K562 (cell line): ENCODE results near the gene BTBD3. TPM values are rescaled to one million over a fixed set of nuclear protein-coding genes. Genes with fewer than 3 reads are reported as not detected.
A peak's percentile ranks its signal among the peaks of the same experiment; 100 is the strongest.

Source experiments
- ATAC-seq: fragments of 200-7000 bp; cut with Tn5 transposase; 3 replicates; pipeline ENCODE4 v1.9.1; 2020; ENCODE audit warnings: moderate library complexity
- BruUV-seq: library from RNA; stranded (reverse); fragments of 400-500 nt; replicated peaks from 2 replicates; lab custom pipeline; 2021; lab: Mats Ljungman, UMichigan
- CTCF ChIA-PET: fragments of 300-600 bp; formaldehyde crosslinking; extraction: SDS; loops from one replicate; lab custom pipeline; 2021; ENCODE audit warnings: low intra/inter-chr PET ratio; lab: Yijun Ruan, JAX
- POLR2A ChIA-PET: fragments of 300-600, 350-650 bp; sonication (Branson Sonifier 250); formaldehyde crosslinking; extraction: SDS; loops from one replicate; lab custom pipeline; 2021; ENCODE audit warnings: antibody characterized with exemption, inconsistent platforms; lab: Yijun Ruan, JAX
- DNase-seq, 4 experiments: peaks; one replicate each; pipeline versions ENCODE4 v3.0.0 to v3.0.0-alpha.2; 2011 to 2018; ENCODE audit warnings: low spot score in 3 of 4, mixed read lengths in 3 of 4; ENCODE audit errors: extremely low read depth in 1 of 4
- FAIRE-seq: peaks from 2 replicates; lab custom pipeline; 2011; peaks lifted over from hg19 to GRCh38; lab: Jason Lieb, UNC
- H2AFZ ChIP-seq: 2 replicates; pipeline ENCODE4 v1.6.0; 2011; ENCODE audit warnings: low read depth, low read length, control low read depth, inconsistent platforms
- H3K27ac ChIP-seq: fragments of 200-600 bp; 3 replicates; pipeline ENCODE4 v1.8.0; 2011; ENCODE audit warnings: low read depth, mild to moderate bottlenecking, control low read depth, inconsistent platforms, low read length, moderate library complexity, mixed read lengths; ENCODE audit errors: extremely low read depth
- H3K27me3 ChIP-seq, 2 experiments: fragments of 300-600 bp in 1 of 2; 2 replicates in 1 of 2; 3 replicates in 1 of 2; pipeline versions ENCODE4 v1.6.0 to v1.8.0; 2011; ENCODE audit warnings: inconsistent platforms in 2 of 2, low read length in 2 of 2, mild to moderate bottlenecking in 1 of 2, mixed read lengths in 1 of 2, moderate library complexity in 1 of 2; ENCODE audit not compliant: control insufficient read depth in 2 of 2, insufficient read depth in 2 of 2
- H3K36me3 ChIP-seq: fragments of 300-600 bp; 3 replicates; pipeline ENCODE4 v1.8.0; 2011; ENCODE audit warnings: mild to moderate bottlenecking, low read length, inconsistent platforms; ENCODE audit not compliant: control insufficient read depth, insufficient read depth
- H3K4me1 ChIP-seq, 2 experiments: fragments of 200-600 bp in 1 of 2; replicated peaks in 1 of 2; 2 replicates in 1 of 2; 3 replicates in 1 of 2; pipeline versions ENCODE4 v1.5.1 to v1.8.0; 2011; ENCODE audit warnings: inconsistent platforms in 2 of 2, low read length in 2 of 2, mild to moderate bottlenecking in 1 of 2, mixed read lengths in 1 of 2, moderate library complexity in 1 of 2; ENCODE audit not compliant: control insufficient read depth in 2 of 2, insufficient read depth in 2 of 2
- H3K4me2 ChIP-seq: 2 replicates; pipeline ENCODE4 v1.6.1; 2011; ENCODE audit warnings: low read length, control low read depth, inconsistent platforms, mixed read lengths; ENCODE audit not compliant: insufficient read depth
- H3K4me3 ChIP-seq: fragments of 200-600 bp; sonication (generic), shearing (Covaris generic); 2 replicates; pipeline ENCODE4 v1.5.1; 2016; ENCODE audit warnings: control low read depth, inconsistent platforms
- H3K79me2 ChIP-seq: fragments of 200-600 bp; 3 replicates; pipeline ENCODE4 v1.8.0; 2011; ENCODE audit warnings: low read length, inconsistent platforms; ENCODE audit not compliant: control insufficient read depth, insufficient read depth
- H3K9ac ChIP-seq, 2 experiments: 2 replicates each; pipeline versions ENCODE4 v1.6.0 to v1.6.1; 2011; ENCODE audit warnings: low read depth in 2 of 2, low read length in 2 of 2, control low read depth in 1 of 2, inconsistent platforms in 1 of 2, mild to moderate bottlenecking in 1 of 2, mixed read lengths in 1 of 2; ENCODE audit not compliant: insufficient read depth in 1 of 2
- H3K9me1 ChIP-seq: one replicate; pipeline ENCODE4 v1.6.0; 2011; ENCODE audit warnings: inconsistent platforms, mild to moderate bottlenecking, low read length, moderate library complexity; ENCODE audit not compliant: control insufficient read depth, insufficient read depth
- H3K9me3 ChIP-seq: replicated peaks from 2 replicates; pipeline ENCODE4 v1.5.1; 2011; ENCODE audit warnings: low read depth, low read length, inconsistent platforms; ENCODE audit not compliant: control insufficient read depth, insufficient read depth
- H4K20me1 ChIP-seq: replicated peaks from 2 replicates; pipeline ENCODE4 v1.6.1; 2011; ENCODE audit warnings: low read length, inconsistent platforms, mixed read lengths; ENCODE audit not compliant: control insufficient read depth, insufficient read depth
- KDM1A ChIP-seq, 2 experiments: fragments of 450-650 bp; IDR thresholded peaks; 2 replicates each; pipeline ENCODE4 v1.6.1; 2016; ENCODE audit warnings: mild to moderate bottlenecking in 2 of 2
- PRPF4 ChIP-seq: fragments of 200-400 bp; formaldehyde crosslinking; IDR thresholded peaks from one replicate; pipeline ENCODE4 v1.6.1; 2017; ENCODE audit warnings: low read length, low read depth, mild to moderate bottlenecking; ENCODE audit not compliant: insufficient read depth, poor library complexity, severe bottlenecking
- SP2 ChIP-seq: IDR thresholded peaks from 2 replicates; pipeline ENCODE4 v1.6.1; 2011; ENCODE audit warnings: mild to moderate bottlenecking, low read depth, low read length, moderate library complexity; ENCODE audit not compliant: poor library complexity, severe bottlenecking; ENCODE audit errors: extremely low read depth
- ZNF134 ChIP-seq: fragments of 250-450 bp; sonication (Bioruptor Pico); conservative IDR thresholded peaks from 2 replicates; pipeline ENCODE4 v1.4.0; 2020
- ZNF174 ChIP-seq: fragments of 250-450 bp; sonication (Bioruptor Pico); IDR thresholded peaks from 2 replicates; pipeline ENCODE4 v1.4.0; 2020; ENCODE audit warnings: mild to moderate bottlenecking
- ZNF263 ChIP-seq: sonication (generic); formaldehyde crosslinking; IDR thresholded peaks from 2 replicates; pipeline ENCODE4 v1.8.0; 2022; ENCODE audit warnings: mild to moderate bottlenecking, missing genetic modification reagents, borderline replicate concordance
- ZNF589 ChIP-seq: fragments of 200-800 bp; sonication (Bioruptor generic); IDR thresholded peaks from 2 replicates; pipeline ENCODE4 v1.6.1; 2016; ENCODE audit warnings: low read depth, missing genetic modification characterization, missing compliant biosample characterization
- WGBS: fragments of 100-300 bp; shearing (Covaris generic); methylation state at CpG from one replicate; pipeline ENCODE4 v1.1.6; 2016; ENCODE audit warnings: low coverage, mixed read lengths; ENCODE audit not compliant: insufficient coverage; ENCODE audit errors: missing lambda C conversion rate; 5-methylcytosine and 5-hydroxymethylcytosine counted together
- in situ Hi-C: fragments of 300-500 bp; cut with MboI; formaldehyde crosslinking; loops from 4 replicates; pipeline ENCODE4 v1.15.0; 2018; ENCODE audit warnings: inconsistent platforms, mixed read lengths
- intact Hi-C: fragments of 100-400 bp; cut with micrococcal nuclease; formaldehyde crosslinking; loops from 2 replicates; pipeline ENCODE4 v1.14.2; 2022
- polyA plus RNA-seq, 8 experiments: library from polyadenylated mRNA; depleted of rRNA in 4 of 8; stranded (reverse) in 5 of 8; unstranded in 3 of 8; fragments of >200 nt; fragmentation: Nextera tagmentation in 2 of 8; fragmentation: Illumina TruSeq in 1 of 8; extraction: Ambion mirVana in 2 of 8; extraction: Trizol in 1 of 8; gene quantifications; 2 replicates each; pipeline versions ENCODE4 v1.2.1 to v1.2.3, GENCODE V29; 2011 to 2014; ENCODE audit warnings: inconsistent platforms in 1 of 8, missing spikeins in 1 of 8
- total RNA-seq, 7 experiments: library from RNA; depleted of rRNA in 6 of 7; stranded (reverse); fragments of >200 nt in 6 of 7; fragmentation: Illumina TruSeq in 2 of 7; extraction: Trizol in 2 of 7; gene quantifications; 2 replicates each; pipeline versions ENCODE4 v1.2.1 to v1.2.3, GENCODE V29; 2011 to 2021; ENCODE audit warnings: low replicate concordance in 1 of 7
- TF ChIP-seq, protein P1 (sequence below): fragments of 450-650 bp; IDR thresholded peaks from 2 replicates; pipeline ENCODE4 v1.6.1; 2016
- TF ChIP-seq, protein P2 (sequence below): fragments of 200-800 bp; sonication (Bioruptor generic); IDR thresholded peaks from 2 replicates; pipeline ENCODE4 v1.6.1; 2017; ENCODE audit warnings: missing genetic modification characterization, missing compliant biosample characterization
- TF ChIP-seq, protein P3 (sequence below): fragments of 450-650 bp; formaldehyde crosslinking; IDR thresholded peaks from 2 replicates; pipeline ENCODE4 v1.4.0; 2020; ENCODE audit warnings: mild to moderate bottlenecking, moderate library complexity

Gene BTBD3
- total and polyA plus RNA-seq, 9 of the 15 experiments (the other 6 are each of a cell fraction or from before 2014, with no cell fraction given) = 1.8 to 11.4 (median 6.4) TPM

DNA sequence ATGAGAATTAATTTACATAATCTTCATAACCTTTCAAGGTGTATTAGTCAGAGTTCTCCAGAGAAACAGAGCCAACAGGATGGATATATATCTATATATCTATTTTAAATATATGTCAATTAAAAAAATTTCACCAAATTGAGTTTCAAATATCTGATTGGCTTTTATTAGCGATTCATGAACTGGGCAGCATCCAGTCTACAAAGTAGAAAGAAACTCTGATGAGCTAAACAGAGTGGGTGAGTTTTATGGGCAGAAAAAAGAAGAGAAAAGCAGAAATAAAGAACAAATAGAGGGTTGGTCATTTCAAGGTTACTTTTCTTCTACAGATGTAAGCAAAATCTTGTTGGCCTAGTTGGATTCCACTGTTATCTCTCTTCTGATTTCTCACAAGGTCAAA, 29.0 kb upstream of the BTBD3 start:
- Histone ChIP-seq H4K20me1 (no peaks in the 10 kb centered on the region), H3K9me3 (no peaks in the 10 kb centered on the region), H3K27ac (no peak overlapping the region), H3K36me3 (no peaks in the 10 kb centered on the region), H3K4me1 (peaks cover 0 to 7% of the 10 kb centered on the region in 2 experiments; a peak in 4 of 5 replicates), H3K79me2 (peaks cover 12% of the 10 kb centered on the region; the same call in 2 of the 3 replicates), H3K4me2 (no peak overlapping the region), H3K27me3 (no peaks in the 10 kb centered on the region), H3K9me1 (no peaks in the 10 kb centered on the region), H3K4me3 (no peak overlapping the region), H3K9ac (no peak overlapping the region), H2AFZ (no peak overlapping the region)
- in situ Hi-C loops (no loop called here), intact Hi-C loops (no loop called here)
- 0% methylated on average over 1 of the region's 1 CpG for WGBS
- TF ChIP-seq SP2 = no peak
- TF ChIP-seq KDM1A (IDR thresholded peaks at IDR 0.05) = no peak
- DNase-seq (no peak), FAIRE-seq (no peak), ATAC-seq (no peak)
- POLR2A ChIA-PET = no interaction called here
- no TSS peak for BruUV-seq
- CTCF ChIA-PET = no interaction called here

DNA sequence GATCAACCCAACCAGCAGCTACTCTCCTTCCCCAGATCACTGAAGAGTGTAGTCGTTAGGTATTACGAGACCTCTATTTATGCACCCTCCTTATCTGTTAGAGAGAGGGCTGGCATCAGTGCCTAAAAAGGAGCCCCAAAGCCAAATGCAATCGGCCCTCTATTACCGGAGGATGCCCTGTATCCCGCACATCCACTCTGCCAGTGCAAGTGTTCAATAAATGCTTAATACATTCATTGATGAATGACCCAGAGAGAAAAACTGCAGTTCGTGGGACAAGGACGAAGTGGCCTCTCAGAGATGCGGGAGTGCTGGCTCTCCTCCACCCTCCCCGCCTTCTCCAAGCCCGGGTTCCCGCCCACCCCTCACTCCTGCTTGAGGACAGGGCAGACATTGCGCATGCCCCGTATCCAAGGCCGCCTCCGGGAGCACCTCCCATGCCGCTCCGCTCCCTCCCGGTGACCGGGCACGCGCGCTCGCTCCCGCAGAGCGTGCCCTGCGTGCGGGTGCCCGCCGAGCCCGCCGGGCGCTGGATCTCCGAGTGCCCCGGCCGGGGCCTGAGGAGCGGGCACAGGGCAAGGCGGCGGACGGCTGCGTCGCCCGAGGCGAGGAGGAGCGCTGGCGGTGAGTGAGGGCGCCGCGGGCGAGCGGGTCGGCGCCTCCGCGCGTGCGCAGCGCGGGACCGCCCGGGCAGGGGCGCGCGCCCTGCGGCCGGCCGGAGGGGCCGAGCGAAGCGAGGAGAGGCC, 27.2 kb upstream of the BTBD3 start:
- H3K27me3 ChIP-seq = no peaks in the 10 kb centered on the region
- no peaks in the 10 kb centered on the region for H4K20me1 ChIP-seq
- peaks cover 12% of the 10 kb centered on the region; the same call in 2 of the 3 replicates for H3K79me2 ChIP-seq
- in situ Hi-C loops (no loop called here), intact Hi-C loops (no loop called here)
- no peak for FAIRE-seq
- H2AFZ ChIP-seq = peak overlapping the region; percentile 68
- peak overlapping the region; percentile 55 for H3K4me2 ChIP-seq
- H3K9me1 ChIP-seq = no peaks in the 10 kb centered on the region
- DNase-seq = peak; percentile 65 to 82 (median 72)
- peaks cover 0 to 7% of the 10 kb centered on the region in 2 experiments; a peak in 4 of 5 replicates for H3K4me1 ChIP-seq
- ChIA-PET CTCF (no interaction called here), POLR2A (no interaction called here)
- no peaks in the 10 kb centered on the region for H3K9me3 ChIP-seq
- no peaks in the 10 kb centered on the region for H3K36me3 ChIP-seq
- peak overlapping the region; percentile 41 to 87; a peak in 3 of 4 replicates for H3K9ac ChIP-seq
- WGBS = 6% methylated on average over 24 of the region's 69 CpGs
- peak; percentile 90 for ATAC-seq
- peak overlapping the region; percentile 57 for H3K4me3 ChIP-seq
- H3K27ac ChIP-seq = peak overlapping the region; percentile 30; the same call in 1 of the 3 replicates
- no TSS peak for BruUV-seq
- TF ChIP-seq, protein P1, sequence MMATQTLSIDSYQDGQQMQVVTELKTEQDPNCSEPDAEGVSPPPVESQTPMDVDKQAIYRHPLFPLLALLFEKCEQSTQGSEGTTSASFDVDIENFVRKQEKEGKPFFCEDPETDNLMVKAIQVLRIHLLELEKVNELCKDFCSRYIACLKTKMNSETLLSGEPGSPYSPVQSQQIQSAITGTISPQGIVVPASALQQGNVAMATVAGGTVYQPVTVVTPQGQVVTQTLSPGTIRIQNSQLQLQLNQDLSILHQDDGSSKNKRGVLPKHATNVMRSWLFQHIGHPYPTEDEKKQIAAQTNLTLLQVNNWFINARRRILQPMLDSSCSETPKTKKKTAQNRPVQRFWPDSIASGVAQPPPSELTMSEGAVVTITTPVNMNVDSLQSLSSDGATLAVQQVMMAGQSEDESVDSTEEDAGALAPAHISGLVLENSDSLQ = no peak
- TF ChIP-seq ZNF174 (CRISPR knock-in tag) (no peak), ZNF263 (peak; percentile 75), ZNF589 (CRISPR knock-in tag) (peak; percentile 51; the same call in 1 of the 2 replicates), ZNF134 (no peak), PRPF4 (no peak)
- TF ChIP-seq, protein P2, sequence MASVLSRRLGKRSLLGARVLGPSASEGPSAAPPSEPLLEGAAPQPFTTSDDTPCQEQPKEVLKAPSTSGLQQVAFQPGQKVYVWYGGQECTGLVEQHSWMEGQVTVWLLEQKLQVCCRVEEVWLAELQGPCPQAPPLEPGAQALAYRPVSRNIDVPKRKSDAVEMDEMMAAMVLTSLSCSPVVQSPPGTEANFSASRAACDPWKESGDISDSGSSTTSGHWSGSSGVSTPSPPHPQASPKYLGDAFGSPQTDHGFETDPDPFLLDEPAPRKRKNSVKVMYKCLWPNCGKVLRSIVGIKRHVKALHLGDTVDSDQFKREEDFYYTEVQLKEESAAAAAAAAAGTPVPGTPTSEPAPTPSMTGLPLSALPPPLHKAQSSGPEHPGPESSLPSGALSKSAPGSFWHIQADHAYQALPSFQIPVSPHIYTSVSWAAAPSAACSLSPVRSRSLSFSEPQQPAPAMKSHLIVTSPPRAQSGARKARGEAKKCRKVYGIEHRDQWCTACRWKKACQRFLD = 0 out of 2 replicates have a peak, but pooled peaks have one; percentile 45
- TF ChIP-seq, protein P3, sequence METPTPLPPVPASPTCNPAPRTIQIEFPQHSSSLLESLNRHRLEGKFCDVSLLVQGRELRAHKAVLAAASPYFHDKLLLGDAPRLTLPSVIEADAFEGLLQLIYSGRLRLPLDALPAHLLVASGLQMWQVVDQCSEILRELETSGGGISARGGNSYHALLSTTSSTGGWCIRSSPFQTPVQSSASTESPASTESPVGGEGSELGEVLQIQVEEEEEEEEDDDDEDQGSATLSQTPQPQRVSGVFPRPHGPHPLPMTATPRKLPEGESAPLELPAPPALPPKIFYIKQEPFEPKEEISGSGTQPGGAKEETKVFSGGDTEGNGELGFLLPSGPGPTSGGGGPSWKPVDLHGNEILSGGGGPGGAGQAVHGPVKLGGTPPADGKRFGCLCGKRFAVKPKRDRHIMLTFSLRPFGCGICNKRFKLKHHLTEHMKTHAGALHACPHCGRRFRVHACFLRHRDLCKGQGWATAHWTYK = no peak
